ENCODE measurements around the gene SLC25A19. TPM values are rescaled to one million over a fixed set of nuclear protein-coding genes. Genes with fewer than 3 reads are reported as not detected.
A peak's percentile ranks its signal among the peaks of the same experiment; 100 is the strongest.

The SLC25A19 gene
- total RNA-seq, 1 donor from 2014 or later: 12.8 TPM

DNA sequence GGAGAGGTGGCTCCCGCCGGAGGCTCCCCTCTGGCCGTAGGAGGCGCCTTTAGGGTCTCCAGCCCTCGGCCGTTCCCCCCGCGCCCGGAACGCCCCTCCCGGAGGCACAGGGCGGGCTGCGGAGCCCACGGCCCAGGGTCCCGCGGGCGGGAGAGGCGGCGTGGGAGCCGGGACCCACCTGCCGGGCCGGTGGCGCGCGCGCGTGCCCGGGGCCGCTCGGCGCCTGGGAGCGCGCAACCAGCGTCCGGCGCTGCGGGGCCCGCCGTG, 18.3 kb downstream of the SLC25A19 start, which contains the start of gene MIF4GD:
Gene MIF4GD (minus strand): TSS at position 266 of the 267 bp plus-strand sequence. CDS start 1,036 bp downstream, outside the sequence.
- peak within 1 kb of the TSS; percentile 47 for H3K27ac Mint-ChIP-seq (ENCODE audit: unreplicated experiment)

DNA sequence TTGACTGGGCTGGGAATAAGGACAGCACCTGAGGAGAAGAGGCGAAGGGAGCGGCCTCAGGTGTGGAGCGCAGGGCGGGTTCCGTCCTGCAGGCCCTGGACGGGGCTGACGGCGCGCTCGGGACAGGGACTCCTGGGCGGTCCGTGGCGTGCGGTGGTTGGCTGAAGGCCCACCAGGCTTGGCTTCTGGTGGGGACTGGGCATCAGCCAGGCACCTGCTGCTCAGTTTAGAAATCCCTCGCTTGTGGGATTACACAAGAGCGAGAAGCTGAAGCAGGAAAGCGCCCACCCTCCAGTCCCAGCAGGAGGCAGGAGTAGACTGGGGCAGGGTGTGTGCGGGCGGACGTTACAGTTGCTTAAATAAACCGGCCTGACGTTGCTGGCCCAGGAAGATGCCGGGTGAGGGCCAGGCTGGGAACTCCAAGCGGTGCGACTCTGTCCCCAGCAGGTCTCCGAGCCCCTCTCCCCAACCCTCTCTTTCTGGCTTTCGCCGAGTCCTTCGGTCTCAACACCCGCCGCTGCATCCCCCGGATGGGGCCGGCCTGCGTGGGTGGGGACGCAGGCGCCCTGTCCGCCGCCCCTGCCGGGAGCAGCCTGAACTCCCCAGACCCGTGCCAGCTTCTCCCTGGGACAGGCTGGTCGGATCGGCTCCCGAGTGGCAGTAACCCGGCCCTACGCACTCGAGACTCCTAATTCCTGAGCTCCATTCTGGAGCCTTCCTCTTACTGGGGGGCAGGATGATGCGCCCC, 18.8 kb downstream of the SLC25A19 start:
- peaks cover 23% of the 10 kb centered on the region for H4K20me1 ChIP-seq (ENCODE audit: insufficient read depth, low read length)
- no peaks in the 10 kb centered on the region for H3K9me3 Mint-ChIP-seq (ENCODE audit: unreplicated experiment)
- H3K4me3 ChIP-seq (ENCODE audit: insufficient read depth, low read depth, low read length): peak overlapping the region; percentile 72
- H3K27ac ChIP-seq (ENCODE audit: low read depth, low read length): peak overlapping the region; percentile 70
- H3K79me2 ChIP-seq (ENCODE audit: insufficient read depth, low read length): no peaks in the 10 kb centered on the region
- H3K9ac ChIP-seq (ENCODE audit: low read length): peak overlapping the region; percentile 92
- FAIRE-seq: no peak
- no peaks in the 10 kb centered on the region for H3K9me3 ChIP-seq (ENCODE audit: insufficient read depth, low read depth, low read length)
- H3K36me3 Mint-ChIP-seq (ENCODE audit: low read depth, unreplicated experiment): peaks cover 5% of the 10 kb centered on the region
- peak overlapping the region; percentile 80 for H2AFZ ChIP-seq (ENCODE audit: low read depth, low read length)
- H3K4me1 Mint-ChIP-seq (ENCODE audit: low read depth, unreplicated experiment): peaks cover 5% of the 10 kb centered on the region
- DNase-seq (ENCODE audit: low read depth): peak; percentile 62
- H3K27ac Mint-ChIP-seq (ENCODE audit: unreplicated experiment): peak overlapping the region; percentile 47
- peaks cover 9% of the 10 kb centered on the region for H3K36me3 ChIP-seq (ENCODE audit: insufficient read depth, low read length)
- peaks cover 35% of the 10 kb centered on the region for H3K4me1 ChIP-seq (ENCODE audit: insufficient read depth, low read length)
- no peaks in the 10 kb centered on the region for H3K27me3 ChIP-seq (ENCODE audit: insufficient read depth, low read length)
- TF ChIP-seq EZH2 (IDR thresholded peaks at IDR 0.05; ENCODE audit: insufficient read depth, low read length): no peak
- TF ChIP-seq, protein P1, sequence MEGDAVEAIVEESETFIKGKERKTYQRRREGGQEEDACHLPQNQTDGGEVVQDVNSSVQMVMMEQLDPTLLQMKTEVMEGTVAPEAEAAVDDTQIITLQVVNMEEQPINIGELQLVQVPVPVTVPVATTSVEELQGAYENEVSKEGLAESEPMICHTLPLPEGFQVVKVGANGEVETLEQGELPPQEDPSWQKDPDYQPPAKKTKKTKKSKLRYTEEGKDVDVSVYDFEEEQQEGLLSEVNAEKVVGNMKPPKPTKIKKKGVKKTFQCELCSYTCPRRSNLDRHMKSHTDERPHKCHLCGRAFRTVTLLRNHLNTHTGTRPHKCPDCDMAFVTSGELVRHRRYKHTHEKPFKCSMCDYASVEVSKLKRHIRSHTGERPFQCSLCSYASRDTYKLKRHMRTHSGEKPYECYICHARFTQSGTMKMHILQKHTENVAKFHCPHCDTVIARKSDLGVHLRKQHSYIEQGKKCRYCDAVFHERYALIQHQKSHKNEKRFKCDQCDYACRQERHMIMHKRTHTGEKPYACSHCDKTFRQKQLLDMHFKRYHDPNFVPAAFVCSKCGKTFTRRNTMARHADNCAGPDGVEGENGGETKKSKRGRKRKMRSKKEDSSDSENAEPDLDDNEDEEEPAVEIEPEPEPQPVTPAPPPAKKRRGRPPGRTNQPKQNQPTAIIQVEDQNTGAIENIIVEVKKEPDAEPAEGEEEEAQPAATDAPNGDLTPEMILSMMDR (IDR thresholded peaks at IDR 0.05; ENCODE audit: insufficient read depth, low read depth, low read length): peak; percentile 19
- H3K27me3 Mint-ChIP-seq (ENCODE audit: low read depth, unreplicated experiment): no peaks in the 10 kb centered on the region
- H3K4me3 Mint-ChIP-seq (ENCODE audit: unreplicated experiment): peak overlapping the region; percentile 81
- peak overlapping the region; percentile 93 for H3K4me2 ChIP-seq (ENCODE audit: low read length)

More for the DNA sequence above, 18.3 kb downstream of the SLC25A19 start, which contains the start of gene MIF4GD:
- no peak for FAIRE-seq
- no peaks in the 10 kb centered on the region for H3K79me2 ChIP-seq (ENCODE audit: insufficient read depth, low read length)
- no peaks in the 10 kb centered on the region for H3K9me3 ChIP-seq (ENCODE audit: insufficient read depth, low read depth, low read length)
- DNase-seq (ENCODE audit: low read depth): no peak
- no peaks in the 10 kb centered on the region for H3K27me3 Mint-ChIP-seq (ENCODE audit: low read depth, unreplicated experiment)
- peaks cover 35% of the 10 kb centered on the region for H3K4me1 ChIP-seq (ENCODE audit: insufficient read depth, low read length)
- no peaks in the 10 kb centered on the region for H3K9me3 Mint-ChIP-seq (ENCODE audit: unreplicated experiment)
- H3K4me3 Mint-ChIP-seq (ENCODE audit: unreplicated experiment): peak within 1 kb of the TSS; percentile 81
- H3K4me2 ChIP-seq (ENCODE audit: low read length): peak within 1 kb of the TSS; percentile 93
- peak within 1 kb of the TSS; percentile 70 for H3K27ac ChIP-seq (ENCODE audit: low read depth, low read length)
- no peaks in the 10 kb centered on the region for H3K27me3 ChIP-seq (ENCODE audit: insufficient read depth, low read length)
- peak within 1 kb of the TSS; percentile 72 for H3K4me3 ChIP-seq (ENCODE audit: insufficient read depth, low read depth, low read length)
- H3K9ac ChIP-seq (ENCODE audit: low read length): peak within 1 kb of the TSS; percentile 92
- peaks cover 19% of the 10 kb centered on the region for H4K20me1 ChIP-seq (ENCODE audit: insufficient read depth, low read length)
- peaks cover 5% of the 10 kb centered on the region for H3K36me3 Mint-ChIP-seq (ENCODE audit: low read depth, unreplicated experiment)
- peaks cover 6% of the 10 kb centered on the region for H3K36me3 ChIP-seq (ENCODE audit: insufficient read depth, low read length)
- H3K4me1 Mint-ChIP-seq (ENCODE audit: low read depth, unreplicated experiment): peaks cover 5% of the 10 kb centered on the region
- H2AFZ ChIP-seq (ENCODE audit: low read depth, low read length): peak within 1 kb of the TSS; percentile 86
- TF ChIP-seq EZH2 (IDR thresholded peaks at IDR 0.05; ENCODE audit: insufficient read depth, low read length): no peak

DNA sequence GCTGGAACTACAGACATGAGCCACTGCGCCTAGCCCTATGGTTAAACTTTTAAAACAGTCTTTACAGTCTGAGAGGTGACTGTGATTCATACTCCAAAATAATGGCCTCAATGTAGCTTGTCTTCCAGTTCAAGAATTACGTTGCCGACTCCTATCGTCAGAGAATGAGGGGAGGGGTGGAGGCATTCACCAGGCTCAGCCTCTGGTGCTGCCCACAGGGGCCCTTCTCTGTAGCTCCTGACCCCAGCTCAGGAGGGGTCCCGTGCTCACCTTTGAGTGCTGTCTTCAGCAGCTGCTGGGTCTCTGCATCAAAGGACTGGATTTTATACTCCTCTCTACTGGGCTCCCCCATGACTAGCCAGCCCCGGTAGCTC, 19.4 kb downstream of the SLC25A19 start:
- H3K4me1 Mint-ChIP-seq (ENCODE audit: low read depth, unreplicated experiment): peaks cover 5% of the 10 kb centered on the region
- H3K4me3 Mint-ChIP-seq (ENCODE audit: unreplicated experiment): peak overlapping the region; percentile 81
- peaks cover 35% of the 10 kb centered on the region for H3K4me1 ChIP-seq (ENCODE audit: insufficient read depth, low read length)
- H3K4me3 ChIP-seq (ENCODE audit: insufficient read depth, low read depth, low read length): peak overlapping the region; percentile 72
- TF ChIP-seq EZH2 (IDR thresholded peaks at IDR 0.05; ENCODE audit: insufficient read depth, low read length): no peak
- TF ChIP-seq, protein P1 (IDR thresholded peaks at IDR 0.05; ENCODE audit: insufficient read depth, low read depth, low read length): no peak
- H3K36me3 ChIP-seq (ENCODE audit: insufficient read depth, low read length): peaks cover 9% of the 10 kb centered on the region
- H3K27me3 Mint-ChIP-seq (ENCODE audit: low read depth, unreplicated experiment): no peaks in the 10 kb centered on the region
- no peak for FAIRE-seq
- peak overlapping the region; percentile 93 for H3K4me2 ChIP-seq (ENCODE audit: low read length)
- no peak overlapping the region for H3K27ac ChIP-seq (ENCODE audit: low read depth, low read length)
- H4K20me1 ChIP-seq (ENCODE audit: insufficient read depth, low read length): peaks cover 23% of the 10 kb centered on the region
- H3K79me2 ChIP-seq (ENCODE audit: insufficient read depth, low read length): no peaks in the 10 kb centered on the region
- H3K9me3 Mint-ChIP-seq (ENCODE audit: unreplicated experiment): no peaks in the 10 kb centered on the region
- H3K36me3 Mint-ChIP-seq (ENCODE audit: low read depth, unreplicated experiment): peaks cover 5% of the 10 kb centered on the region
- peak overlapping the region; percentile 80 for H2AFZ ChIP-seq (ENCODE audit: low read depth, low read length)
- H3K9me3 ChIP-seq (ENCODE audit: insufficient read depth, low read depth, low read length): no peaks in the 10 kb centered on the region
- H3K27me3 ChIP-seq (ENCODE audit: insufficient read depth, low read length): no peaks in the 10 kb centered on the region
- H3K9ac ChIP-seq (ENCODE audit: low read length): peak overlapping the region; percentile 92
- no peak for DNase-seq (ENCODE audit: low read depth)
- no peak overlapping the region for H3K27ac Mint-ChIP-seq (ENCODE audit: unreplicated experiment)
